Sciatic nerve (tissue), 2 donors: Measurements from ENCODE around the gene PAFAH1B2. TPM values are rescaled to one million over a fixed set of nuclear protein-coding genes. Genes with fewer than 3 reads are reported as not detected.

ENCODE experiments used
- ATAC-seq: fragments of 200-7000 bp; cut with Tn5 transposase; one replicate; pipeline ENCODE4 v1.9.1; 2020; ENCODE audit warnings: mild to moderate bottlenecking, moderate library complexity
- DNase-seq: peaks from one replicate; pipeline ENCODE4 v3.0.0-alpha.2; 2020; ENCODE audit warnings: low spot score
- intact Hi-C: fragments of 100-400 bp; cut with DNase I; formaldehyde crosslinking; loops from one replicate; pipeline ENCODE4 v1.14.2; 2022
- total RNA-seq: library from RNA; stranded (reverse); fragmentation: NEBNext Ultra II Directional; extraction: Animal tissue kit (Norgen Biotek cat#: 25700); gene quantifications from one replicate; pipeline ENCODE4 v1.2.1, GENCODE V29; 2021
- donor health status: DM: no; HTN: no; CAD: no.
- donor health status: DM: no; HTN: no; CAD: no.

Gene PAFAH1B2
- total RNA-seq, 1 donor from 2014 or later, result 104 TPM

DNA sequence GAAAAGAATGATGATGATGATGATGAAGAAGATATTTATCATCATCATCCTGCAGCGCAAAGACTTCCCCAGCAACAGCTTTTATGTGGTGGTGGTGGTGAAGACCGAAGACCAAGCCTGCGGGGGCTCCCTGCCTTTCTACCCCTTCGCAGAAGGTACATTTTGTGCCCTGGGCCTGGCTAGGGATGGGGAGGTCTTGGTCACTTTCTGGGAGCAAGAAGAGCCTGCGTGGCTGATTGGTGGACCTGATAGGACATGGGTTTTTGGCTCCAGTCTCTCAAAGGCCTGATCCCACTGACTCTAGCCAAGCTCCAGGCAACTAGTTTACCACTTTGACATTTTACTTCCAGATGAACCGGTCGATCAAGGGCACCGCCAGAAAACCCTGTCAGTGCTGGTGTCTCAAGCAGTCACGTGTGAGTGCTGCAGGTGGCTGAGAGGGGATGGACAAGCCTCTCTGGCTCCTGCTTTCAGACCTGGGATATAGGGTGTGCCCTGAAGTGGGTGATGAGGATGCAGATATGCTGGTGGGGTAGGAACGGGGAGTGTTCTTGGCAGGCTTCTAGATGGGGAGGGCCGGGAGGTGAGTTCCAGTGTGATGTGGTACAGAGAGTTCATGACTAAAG, 39.8 kb downstream of the PAFAH1B2 start:
- ATAC-seq, result no peak
- intact Hi-C loops, result no loop called here
- peak; percentile 51 for DNase-seq

DNA sequence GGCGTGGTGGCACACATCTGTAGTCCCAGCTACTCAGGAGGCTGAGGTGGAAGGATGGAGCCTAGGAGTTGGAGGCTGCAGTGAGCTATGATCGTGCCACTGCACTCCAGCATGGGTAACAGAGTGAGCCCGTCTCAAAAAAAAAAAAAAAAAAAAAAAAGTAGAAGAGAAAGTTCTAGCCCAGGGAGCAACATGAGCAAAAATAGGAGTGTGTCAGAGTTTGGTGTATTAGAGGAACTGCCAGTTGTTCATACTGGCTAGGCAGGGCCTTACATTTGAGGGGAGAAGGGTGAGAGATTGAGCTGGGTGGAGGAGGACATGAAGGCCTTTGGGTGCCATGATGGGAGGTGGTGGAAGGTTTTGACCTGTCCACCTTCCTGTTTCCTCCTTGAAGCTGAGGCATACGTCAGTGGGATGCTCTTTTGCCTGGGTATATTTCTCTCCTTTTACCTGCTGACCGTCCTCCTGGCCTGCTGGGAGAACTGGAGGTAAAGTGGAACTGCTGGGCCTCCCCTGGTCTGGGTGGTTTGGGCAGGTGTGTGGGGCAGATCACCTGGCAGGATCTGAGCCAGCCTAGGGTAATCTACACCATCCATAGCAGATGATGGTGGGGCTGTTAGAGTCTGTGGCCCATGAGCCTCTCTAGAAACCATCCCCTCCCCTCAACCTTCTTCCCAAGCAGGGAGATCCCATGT, 41.8 kb downstream of the PAFAH1B2 start:
- no peak for ATAC-seq
- intact Hi-C loops, result no loop called here
- DNase-seq, result no peak

DNA sequence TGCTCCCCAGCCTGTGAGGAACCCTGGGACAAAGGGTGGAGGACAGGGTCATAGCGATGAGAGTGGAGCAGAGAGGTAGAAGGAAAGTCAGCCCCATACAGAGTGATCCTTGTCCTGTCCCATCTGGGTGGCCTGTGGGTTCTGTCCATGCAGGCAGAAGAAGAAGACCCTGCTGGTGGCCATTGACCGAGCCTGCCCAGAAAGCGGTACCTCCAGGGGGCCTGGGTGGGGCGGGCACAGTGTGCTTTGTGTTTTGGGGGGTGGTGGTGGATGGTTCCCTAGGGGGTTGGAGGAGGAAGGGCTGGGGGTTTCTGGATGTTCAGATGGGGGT, 42.3 kb downstream of the PAFAH1B2 start:
- intact Hi-C loops, result no loop called here
- ATAC-seq, result no peak

DNA sequence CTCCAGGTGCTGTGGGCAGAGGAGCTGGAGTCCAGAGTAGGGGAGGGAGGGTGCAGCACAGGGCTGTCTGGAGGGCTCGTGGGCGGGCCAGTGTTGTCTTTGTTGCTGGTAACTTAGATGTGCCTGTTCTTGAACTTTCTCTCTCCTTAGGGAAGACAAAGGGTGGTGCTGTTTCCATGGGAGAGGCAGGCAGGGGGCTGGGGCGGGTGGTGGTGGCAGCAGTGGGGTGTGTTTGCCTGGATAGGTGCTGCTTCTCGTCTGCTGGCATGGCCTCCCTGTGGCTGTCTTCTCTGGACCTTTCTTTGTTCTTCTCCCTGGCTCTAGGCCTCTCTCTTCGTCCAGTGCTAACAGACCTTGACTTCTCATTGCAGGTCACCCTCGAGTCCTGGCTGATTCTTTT, 42.9 kb downstream of the PAFAH1B2 start:
- peak; percentile 47 for DNase-seq
- intact Hi-C loops, result no loop called here
- peak; percentile 17 for ATAC-seq

More for the DNA sequence above, 42.3 kb downstream of the PAFAH1B2 start:
- peak; percentile 44 for DNase-seq

DNA sequence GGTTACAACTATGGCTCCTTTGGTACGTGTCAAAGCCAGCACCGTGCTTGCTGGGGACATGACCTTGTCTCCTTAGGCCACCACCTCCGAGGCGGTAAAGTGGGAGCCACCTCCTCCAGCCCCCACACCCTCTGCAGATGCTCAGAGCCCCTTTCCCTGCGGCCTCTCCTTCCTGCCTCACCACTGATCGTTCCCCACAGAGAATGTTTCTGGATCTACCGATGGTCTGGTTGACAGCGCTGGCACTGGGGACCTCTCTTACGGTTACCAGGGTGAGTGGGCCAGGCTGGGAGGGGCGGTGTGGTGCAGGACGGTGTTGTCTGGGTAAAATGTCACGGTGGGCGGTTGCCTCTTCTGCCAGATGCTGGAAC, 43.3 kb downstream of the PAFAH1B2 start:
- DNase-seq, result peak; percentile 58
- intact Hi-C loops, result no loop called here
- ATAC-seq, result no peak

DNA sequence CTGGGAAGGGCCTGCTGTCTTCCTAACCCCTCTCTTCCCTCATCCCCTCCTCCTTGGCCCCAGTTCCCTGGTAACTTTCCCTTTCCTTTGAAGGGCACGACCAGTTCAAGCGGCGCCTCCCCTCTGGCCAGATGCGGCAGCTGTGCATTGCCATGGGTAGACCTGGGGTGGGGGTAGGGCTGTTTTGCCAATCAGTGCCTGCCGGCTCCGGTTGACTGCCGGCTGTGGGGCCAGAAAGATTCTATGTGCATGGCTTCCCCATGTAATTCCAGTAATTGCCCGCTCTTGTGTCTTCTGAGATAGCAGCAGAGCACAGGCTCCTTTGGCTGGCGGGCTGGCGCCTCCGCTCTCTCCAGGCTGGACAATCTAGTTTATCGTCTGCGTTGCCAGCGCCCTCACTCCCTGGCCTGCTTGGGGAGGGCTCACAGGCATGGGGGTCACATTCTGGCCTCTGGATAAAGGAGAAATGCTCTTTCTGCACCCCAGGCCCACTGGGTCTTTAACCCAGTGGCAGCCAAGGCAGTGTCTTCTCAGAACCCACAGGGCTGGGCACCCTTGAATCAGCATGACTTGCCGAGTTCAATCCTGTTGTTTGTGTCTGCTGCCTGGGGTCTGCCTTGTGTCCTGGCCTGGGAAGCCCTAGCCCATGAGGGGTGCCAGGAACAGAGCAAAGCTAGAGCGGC, 43.9 kb downstream of the PAFAH1B2 start:
- DNase-seq (peak; percentile 57), ATAC-seq (no peak)
- intact Hi-C loops, result no loop called here

DNA sequence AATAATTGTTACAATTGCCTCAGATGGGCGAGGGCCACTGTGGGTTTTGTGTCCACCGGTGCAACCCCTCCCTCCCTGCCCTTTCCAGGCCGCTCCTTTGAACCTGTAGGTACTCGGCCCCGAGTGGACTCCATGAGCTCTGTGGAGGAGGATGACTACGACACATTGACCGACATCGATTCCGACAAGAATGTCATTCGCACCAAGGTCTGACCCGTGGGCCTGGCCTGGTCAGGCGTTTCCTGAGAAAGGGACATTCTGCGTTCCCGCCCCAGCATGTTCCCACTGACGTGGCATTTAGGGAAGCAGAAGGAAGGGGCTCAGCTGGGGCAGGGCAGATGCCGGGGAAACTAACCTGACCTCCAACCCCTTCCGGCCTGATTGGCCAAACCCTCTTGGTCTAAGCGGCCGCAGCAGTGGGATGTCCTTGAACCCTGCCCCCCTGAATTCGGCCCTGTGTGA, 44.6 kb downstream of the PAFAH1B2 start:
- intact Hi-C loops, result no loop called here
- peak; percentile 57 for DNase-seq
- ATAC-seq, result peak; percentile 4

DNA sequence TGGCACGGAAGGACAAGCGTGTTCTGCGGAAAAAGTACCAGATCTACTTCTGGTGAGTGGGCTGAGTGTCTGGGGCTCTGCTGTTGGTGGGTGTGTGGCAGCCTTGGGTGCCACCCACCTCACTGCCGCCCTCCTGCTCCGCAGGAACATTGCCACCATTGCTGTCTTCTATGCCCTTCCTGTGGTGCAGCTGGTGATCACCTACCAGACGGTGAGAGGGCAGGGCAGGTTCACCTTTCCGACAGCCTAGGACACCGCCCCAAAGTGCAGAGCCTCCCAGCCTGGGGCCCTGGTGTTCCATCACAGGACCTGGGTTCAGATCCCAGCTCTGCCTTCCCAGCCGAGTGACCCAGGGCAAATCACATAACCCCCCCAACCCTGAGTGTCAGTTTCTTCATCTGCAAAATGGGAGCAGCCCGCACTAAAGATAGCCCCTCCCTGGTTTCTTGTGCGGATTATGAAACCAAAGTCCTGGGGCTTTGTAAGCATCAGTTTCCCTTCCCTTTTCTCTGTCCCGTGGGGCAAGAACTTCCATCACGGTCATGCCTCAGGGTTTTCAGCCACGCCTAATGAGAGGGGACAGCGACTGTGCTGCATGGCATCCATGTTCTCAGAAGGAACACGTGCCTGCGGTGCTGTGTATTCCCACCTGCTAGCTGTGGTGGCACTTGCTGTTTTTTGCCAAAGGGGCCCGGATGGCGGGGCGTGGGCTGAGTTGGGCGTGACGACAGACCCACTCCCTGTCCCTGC, 45.3 kb downstream of the PAFAH1B2 start:
- ATAC-seq, result peak; percentile 20
- intact Hi-C loops, result no loop called here

DNA sequence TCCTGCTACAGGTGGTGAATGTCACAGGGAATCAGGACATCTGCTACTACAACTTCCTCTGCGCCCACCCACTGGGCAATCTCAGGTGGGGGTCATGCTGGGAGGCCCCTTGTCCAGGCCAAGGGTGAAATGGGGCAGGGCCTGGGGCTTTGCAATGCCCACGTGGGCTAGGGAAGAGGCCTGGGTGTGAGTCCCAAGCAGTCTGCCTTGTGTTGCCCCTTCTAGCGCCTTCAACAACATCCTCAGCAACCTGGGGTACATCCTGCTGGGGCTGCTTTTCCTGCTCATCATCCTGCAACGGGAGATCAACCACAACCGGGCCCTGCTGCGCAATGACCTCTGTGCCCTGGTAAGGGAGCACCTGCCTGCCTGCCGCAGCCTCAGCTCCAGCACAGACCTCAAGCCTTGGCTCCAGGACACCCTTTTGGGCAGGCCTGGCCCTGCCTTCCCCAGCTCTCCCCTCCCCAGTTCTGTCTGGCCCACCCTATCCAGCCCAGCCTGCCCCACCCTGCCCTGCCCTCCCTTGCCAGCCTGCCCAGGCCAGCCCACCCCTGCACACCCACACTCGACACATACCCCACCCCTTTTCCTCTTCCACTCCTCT, 46.0 kb downstream of the PAFAH1B2 start:
- DNase-seq, result peak; percentile 48
- ATAC-seq, result no peak
- intact Hi-C loops, result no loop called here

More for the DNA sequence above, 45.3 kb downstream of the PAFAH1B2 start:
- DNase-seq, result no peak

DNA sequence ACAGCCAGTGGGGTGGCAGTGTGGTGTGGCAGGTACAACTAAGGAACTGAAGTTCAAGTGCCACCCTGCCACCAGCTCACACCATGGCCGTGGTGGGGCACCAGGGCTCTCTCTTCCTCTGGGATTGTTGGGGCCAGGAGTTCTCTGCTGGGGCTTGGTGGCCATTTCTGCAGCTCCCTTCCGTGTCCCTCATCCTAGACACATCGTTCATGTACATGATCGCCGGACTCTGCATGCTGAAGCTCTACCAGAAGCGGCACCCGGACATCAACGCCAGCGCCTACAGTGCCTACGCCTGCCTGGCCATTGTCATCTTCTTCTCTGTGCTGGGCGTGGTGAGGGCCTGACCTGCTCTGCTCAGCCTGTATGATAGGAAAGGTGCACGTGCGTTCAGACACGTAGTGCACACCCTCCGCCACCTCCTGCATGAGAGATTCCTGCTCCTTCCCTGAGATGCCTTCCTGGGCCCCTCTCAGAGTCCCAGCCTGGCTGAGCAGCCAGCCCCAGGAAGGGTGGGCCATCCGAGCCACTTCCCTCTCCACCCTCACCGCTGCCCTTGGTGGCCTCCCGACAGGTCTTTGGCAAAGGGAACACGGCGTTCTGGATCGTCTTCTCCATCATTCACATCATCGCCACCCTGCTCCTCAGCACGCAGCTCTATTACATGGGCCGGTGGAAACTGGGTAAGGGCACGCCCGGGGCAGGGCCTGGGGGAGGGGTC, 47.8 kb downstream of the PAFAH1B2 start:
- intact Hi-C loops, result no loop called here
- DNase-seq (no peak), ATAC-seq (no peak)

DNA sequence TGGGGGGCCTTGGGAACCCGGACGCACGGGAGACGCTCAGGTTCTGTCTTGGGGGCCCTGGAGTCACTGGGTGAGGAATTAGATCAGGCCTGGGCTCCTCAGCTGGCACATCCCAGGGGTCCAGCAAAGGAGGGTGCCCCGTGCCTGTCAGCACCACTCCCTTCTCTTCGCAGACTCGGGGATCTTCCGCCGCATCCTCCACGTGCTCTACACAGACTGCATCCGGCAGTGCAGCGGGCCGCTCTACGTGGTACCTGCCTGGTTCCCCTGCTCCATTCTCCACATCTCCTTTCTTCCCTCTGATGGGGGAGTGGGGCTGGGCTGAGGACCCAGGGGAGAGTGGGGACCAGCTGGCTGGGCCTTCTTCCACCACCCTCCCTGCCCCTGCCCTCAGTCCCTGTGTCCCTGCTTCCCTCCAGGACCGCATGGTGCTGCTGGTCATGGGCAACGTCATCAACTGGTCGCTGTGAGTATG, 48.4 kb downstream of the PAFAH1B2 start:
- intact Hi-C loops, result no loop called here
- ATAC-seq (no peak), DNase-seq (no peak)

DNA sequence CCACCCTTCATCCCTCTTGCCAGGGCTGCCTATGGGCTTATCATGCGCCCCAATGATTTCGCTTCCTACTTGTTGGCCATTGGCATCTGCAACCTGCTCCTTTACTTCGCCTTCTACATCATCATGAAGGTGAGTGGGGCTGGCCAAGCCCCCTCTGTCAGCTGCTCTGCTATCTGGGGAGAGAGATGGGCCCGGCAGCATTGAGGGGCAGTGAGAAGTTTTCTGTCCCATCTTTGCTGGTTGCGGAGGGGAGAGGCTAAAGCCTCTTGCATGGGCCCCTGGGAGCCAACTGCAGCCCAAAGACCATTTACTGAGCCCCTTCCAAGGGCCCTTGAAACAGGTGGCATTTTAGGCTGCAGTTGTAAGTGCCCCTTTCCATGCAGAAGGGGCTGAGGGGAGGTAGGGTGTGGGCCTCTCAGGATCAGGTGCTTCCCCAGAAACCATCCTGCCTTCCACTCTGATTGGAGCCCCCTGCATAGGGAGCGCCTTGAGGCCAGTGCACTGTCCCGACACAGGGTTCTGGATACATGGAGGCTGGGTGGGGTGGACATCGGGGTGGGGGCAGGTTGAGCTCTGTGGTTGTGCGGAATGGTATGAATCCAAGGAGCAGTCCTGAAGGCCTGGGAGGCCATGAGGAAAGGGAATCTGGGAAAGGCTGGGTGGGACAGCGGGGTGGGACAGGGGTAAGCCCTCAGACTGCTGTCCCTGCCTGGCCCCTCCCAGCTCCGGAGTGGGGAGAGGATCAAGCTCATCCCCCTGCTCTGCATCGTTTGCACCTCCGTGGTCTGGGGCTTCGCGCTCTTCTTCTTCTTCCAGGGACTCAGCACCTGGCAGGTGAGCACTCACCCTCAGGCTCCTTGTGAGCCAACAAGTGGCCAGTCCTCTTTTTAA, 49.3 kb downstream of the PAFAH1B2 start:
- DNase-seq, result no peak
- no peak for ATAC-seq
- intact Hi-C loops, result no loop called here

DNA sequence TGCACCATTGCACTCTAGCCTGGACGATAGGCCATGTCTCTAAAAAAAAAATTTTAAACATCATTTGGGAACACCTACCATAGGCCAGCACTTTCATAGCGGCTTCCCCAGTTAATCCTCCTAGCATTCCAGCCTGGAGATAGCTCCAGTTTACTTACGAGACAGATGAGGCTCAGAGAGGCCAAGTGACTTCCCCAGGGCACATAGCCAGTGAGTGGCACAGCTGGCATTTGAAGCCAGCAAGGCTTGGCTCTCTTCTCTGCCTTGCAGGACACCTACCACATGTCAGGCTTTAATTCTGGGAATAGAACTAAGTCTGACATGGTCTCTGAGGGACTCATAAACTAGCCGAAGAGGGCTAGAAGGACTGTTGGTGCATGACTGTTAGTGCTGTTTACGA, 50.2 kb downstream of the PAFAH1B2 start:
- DNase-seq, result no peak
- intact Hi-C loops, result no loop called here
- ATAC-seq, result no peak

DNA sequence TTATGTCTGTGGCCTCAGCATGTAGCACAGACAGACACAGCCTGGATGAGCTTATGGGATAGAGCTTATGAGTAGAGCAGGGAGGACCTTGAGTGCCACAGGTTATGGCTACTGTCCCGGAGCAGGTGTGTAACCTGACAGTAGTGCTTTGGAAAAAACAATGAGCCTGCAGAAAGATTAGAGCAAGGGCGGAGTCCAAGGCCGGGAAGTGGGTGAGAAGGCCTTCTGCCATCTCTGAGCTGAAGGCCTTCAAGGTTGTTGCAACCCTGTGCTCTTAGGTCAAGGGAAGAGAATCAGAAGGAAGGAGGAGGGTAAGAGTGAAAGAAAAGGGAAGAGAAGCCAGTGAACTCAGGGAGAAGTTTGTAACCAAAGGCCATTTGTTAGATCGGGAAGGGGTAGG, 51.2 kb downstream of the PAFAH1B2 start:
- intact Hi-C loops, result no loop called here
- no peak for ATAC-seq
- DNase-seq, result no peak

DNA sequence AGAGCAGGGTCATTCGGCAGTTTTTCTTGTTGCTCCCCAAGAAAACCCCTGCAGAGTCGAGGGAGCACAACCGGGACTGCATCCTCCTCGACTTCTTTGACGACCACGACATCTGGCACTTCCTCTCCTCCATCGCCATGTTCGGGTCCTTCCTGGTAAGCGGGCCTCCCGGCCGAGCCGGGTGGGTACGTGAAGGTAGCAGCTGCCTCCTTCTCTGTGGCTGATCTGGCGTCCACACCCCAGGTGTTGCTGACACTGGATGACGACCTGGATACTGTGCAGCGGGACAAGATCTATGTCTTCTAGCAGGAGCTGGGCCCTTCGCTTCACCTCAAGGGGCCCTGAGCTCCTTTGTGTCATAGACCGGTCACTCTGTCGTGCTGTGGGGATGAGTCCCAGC, 51.7 kb downstream of the PAFAH1B2 start:
- intact Hi-C loops, result no loop called here
- ATAC-seq (no peak), DNase-seq (no peak)

DNA sequence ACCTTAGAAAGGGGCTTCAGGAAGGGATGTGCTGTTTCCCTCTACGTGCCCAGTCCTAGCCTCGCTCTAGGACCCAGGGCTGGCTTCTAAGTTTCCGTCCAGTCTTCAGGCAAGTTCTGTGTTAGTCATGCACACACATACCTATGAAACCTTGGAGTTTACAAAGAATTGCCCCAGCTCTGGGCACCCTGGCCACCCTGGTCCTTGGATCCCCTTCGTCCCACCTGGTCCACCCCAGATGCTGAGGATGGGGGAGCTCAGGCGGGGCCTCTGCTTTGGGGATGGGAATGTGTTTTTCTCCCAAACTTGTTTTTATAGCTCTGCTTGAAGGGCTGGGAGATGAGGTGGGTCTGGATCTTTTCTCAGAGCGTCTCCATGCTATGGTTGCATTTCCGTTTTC, 52.9 kb downstream of the PAFAH1B2 start:
- intact Hi-C loops, result no loop called here
- DNase-seq, result no peak
- ATAC-seq, result no peak

DNA sequence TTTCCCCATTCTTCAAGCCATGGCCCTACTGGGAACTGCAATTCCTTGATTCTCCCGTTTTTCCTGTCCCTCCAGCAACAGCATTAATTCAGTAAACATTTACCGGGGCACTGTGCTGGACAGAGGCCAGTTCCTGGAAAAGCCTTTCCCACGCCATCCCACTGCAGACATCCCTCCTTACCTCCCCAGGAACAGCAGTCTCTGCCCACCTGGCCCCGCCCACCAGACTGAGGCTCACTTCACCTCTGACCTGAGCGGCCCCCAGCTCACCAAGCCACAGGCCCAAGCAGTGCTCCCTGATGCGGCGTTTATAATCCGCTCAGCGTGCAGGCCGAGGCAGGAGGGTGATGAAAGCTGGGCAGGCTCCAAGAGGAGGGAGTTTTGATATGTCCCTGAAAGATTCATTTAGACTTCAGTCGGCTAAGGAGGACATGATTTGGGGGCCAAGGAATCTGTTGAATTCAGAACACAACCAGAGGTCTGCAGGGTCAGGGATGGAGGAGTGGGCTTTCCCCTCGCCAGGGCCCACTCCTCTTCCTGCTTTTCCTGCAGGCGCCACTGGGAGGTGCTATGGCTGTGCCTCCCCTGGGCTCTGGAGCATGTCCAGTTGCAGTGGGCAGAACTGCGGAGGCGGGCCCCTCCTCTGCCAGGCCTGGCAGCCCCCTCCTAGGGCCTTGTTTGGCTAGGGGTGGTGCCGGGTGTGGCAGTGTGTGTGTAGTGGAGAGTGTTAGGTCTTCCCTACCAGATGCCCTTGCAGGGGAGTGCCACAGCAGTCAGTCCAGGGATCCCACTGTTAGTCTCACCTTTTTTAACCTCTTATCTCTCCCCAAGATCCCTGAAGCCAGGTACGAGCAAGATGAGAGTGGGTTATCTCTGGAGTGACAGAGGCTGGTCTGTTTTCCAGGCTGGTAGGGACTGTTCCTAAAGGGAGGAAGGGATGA, 53.7 kb downstream of the PAFAH1B2 start:
- intact Hi-C loops, result no loop called here
- DNase-seq (no peak), ATAC-seq (peak; percentile 7)
